ENCODE results near the gene MT1F.

GRCh38 chr16:56615353-56615752, 42.4 kb upstream of the MT1F start:
- TF ChIP-seq SPI1 (IDR thresholded peaks at IDR 0.05; ENCODE audit: low read depth, low read length) (no peak), POLR2A (IDR thresholded peaks at IDR 0.05; ENCODE audit: low read depth, low read length) (no peak), POLR2AphosphoS5 (IDR thresholded peaks at IDR 0.05; ENCODE audit: low read depth, low read length) (no peak), TAF1 (IDR thresholded peaks at IDR 0.05; ENCODE audit: low read depth, low read length) (no peak), POU2F2 (IDR thresholded peaks at IDR 0.05; ENCODE audit: low read depth, low read length) (no peak), PAX5 (IDR thresholded peaks at IDR 0.05; ENCODE audit: insufficient read depth, low read length, severe bottlenecking) (no peak)

All from GM12891 (cell line).